ENCODE results near the gene GAPVD1.
"Not testable (repeated sequence)": the region's sequence is repeated elsewhere in the genome, so short reads cannot be mapped to it uniquely, and the experiment has no call there.

GAPVD1 gene

GRCh38 chr9:125376261-125377226, 114.9 kb downstream of the GAPVD1 start:
- no peak for DNase-seq

GRCh38 chr9:125377584-125378250, 116.1 kb downstream of the GAPVD1 start:
- DNase-seq = no peak

GRCh38 chr9:125378778-125379177, 117.2 kb downstream of the GAPVD1 start:
- DNase-seq = no peak

- DNase-seq = no peak
Observed at GRCh38 chr9:125379208-125379607, 117.6 kb downstream of the GAPVD1 start.

GRCh38 chr9:125380406-125380805, 118.8 kb downstream of the GAPVD1 start:
- DNase-seq = no peak

- no peak for DNase-seq
Observed at GRCh38 chr9:125387861-125388524, 126.4 kb downstream of the GAPVD1 start.

- DNase-seq = no peak
Observed at GRCh38 chr9:125388978-125389377, 127.4 kb downstream of the GAPVD1 start.

- no peak for DNase-seq
Observed at GRCh38 chr9:125391704-125392103, 130.1 kb downstream of the GAPVD1 start.

- no peak for DNase-seq
Observed at GRCh38 chr9:125393426-125393825, 131.8 kb downstream of the GAPVD1 start.

GRCh38 chr9:125396799-125397198, 135.2 kb downstream of the GAPVD1 start:
- no peak for DNase-seq

- no peak for DNase-seq
Observed at GRCh38 chr9:125397736-125398135, 136.1 kb downstream of the GAPVD1 start.

GRCh38 chr9:125398243-125398642, 136.6 kb downstream of the GAPVD1 start:
- no peak for DNase-seq

GRCh38 chr9:125399165-125399564, 137.5 kb downstream of the GAPVD1 start:
- no peak for DNase-seq

GRCh38 chr9:125399666-125400065, 138.0 kb downstream of the GAPVD1 start:
- DNase-seq = no peak

GRCh38 chr9:125400232-125400631, 138.6 kb downstream of the GAPVD1 start:
- not testable (repeated sequence) for DNase-seq

- DNase-seq = no peak
Observed at GRCh38 chr9:125400725-125401716, 139.4 kb downstream of the GAPVD1 start.

- no peak for DNase-seq
Observed at GRCh38 chr9:125404733-125405132, 143.1 kb downstream of the GAPVD1 start.

- DNase-seq = no peak
Observed at GRCh38 chr9:125405938-125406809, 144.5 kb downstream of the GAPVD1 start.

- no peak for DNase-seq
Observed at GRCh38 chr9:125406810-125407087, 145.1 kb downstream of the GAPVD1 start.

GRCh38 chr9:125407432-125407973, 145.9 kb downstream of the GAPVD1 start:
- no peak for DNase-seq

Data from CD4-positive, alpha-beta T cell treated with Interferon alpha-2 for 1 hour (primary cell).